KBM-7 (cell line): ENCODE results near the gene FAM216B.
"Not testable (repeated sequence)": the region's sequence is repeated elsewhere in the genome, so short reads cannot be mapped to it uniquely, and the experiment has no call there.

ENCODE experiments used
- DNase-seq: peaks from one replicate; pipeline ENCODE4 v3.0.0-alpha.2; 2015
- in situ Hi-C: fragments of 300-500 bp; cut with MboI; formaldehyde crosslinking; loops from 2 replicates; pipeline ENCODE4 v1.14.3; 2020; ENCODE audit warnings: low sequenced_read_pairs, low pct_unique_long_range_greater_than_20kb, mixed read lengths

FAM216B gene

GRCh38 chr13:42815681-42816080, 34.3 kb downstream of the FAM216B start:
- in situ Hi-C loops: no loop called here
- no peak for DNase-seq

- no peak for DNase-seq
- in situ Hi-C loops: no loop called here
These were observed 35.2 kb downstream of the FAM216B start for GRCh38 chr13:42816538-42816937.

GRCh38 chr13:42819687-42820086, 38.3 kb downstream of the FAM216B start:
- in situ Hi-C loops, DNase-seq: not testable (repeated sequence)

- in situ Hi-C loops: no loop called here
- DNase-seq: no peak
These were observed 39.1 kb downstream of the FAM216B start for GRCh38 chr13:42820451-42820850.

- no peak for DNase-seq
- in situ Hi-C loops: no loop called here
These were observed 40.1 kb downstream of the FAM216B start for GRCh38 chr13:42821437-42821836.

- no peak for DNase-seq
- in situ Hi-C loops: no loop called here
These were observed 51.1 kb downstream of the FAM216B start for GRCh38 chr13:42832341-42833096.

GRCh38 chr13:42834946-42835345, 53.6 kb downstream of the FAM216B start:
- DNase-seq: no peak
- in situ Hi-C loops: no loop called here

- in situ Hi-C loops: no loop called here
- no peak for DNase-seq
These were observed 55.7 kb downstream of the FAM216B start for GRCh38 chr13:42836930-42837690.
